HG02610 (cell line): ENCODE measurements around the gene GPS1.

ENCODE experiments used
- ATAC-seq: cut with Tn5 transposase; IDR thresholded peaks from one replicate; pipeline ENCODE4 v1.9.1; 2021; ENCODE audit warnings: mild to moderate bottlenecking, moderate library complexity; ENCODE audit not compliant: unreplicated experiment

The GPS1 gene

GRCh38 chr17:82076018-82076784, 24.5 kb downstream of the GPS1 start:
- no peak for ATAC-seq

- ATAC-seq, result no peak
Observed at GRCh38 chr17:82076785-82077591, 25.3 kb downstream of the GPS1 start.

- ATAC-seq, result no peak
Observed at GRCh38 chr17:82077617-82078358, 26.1 kb downstream of the GPS1 start.

GRCh38 chr17:82078433-82078832, 26.7 kb downstream of the GPS1 start:
- ATAC-seq, result no peak

DNA sequence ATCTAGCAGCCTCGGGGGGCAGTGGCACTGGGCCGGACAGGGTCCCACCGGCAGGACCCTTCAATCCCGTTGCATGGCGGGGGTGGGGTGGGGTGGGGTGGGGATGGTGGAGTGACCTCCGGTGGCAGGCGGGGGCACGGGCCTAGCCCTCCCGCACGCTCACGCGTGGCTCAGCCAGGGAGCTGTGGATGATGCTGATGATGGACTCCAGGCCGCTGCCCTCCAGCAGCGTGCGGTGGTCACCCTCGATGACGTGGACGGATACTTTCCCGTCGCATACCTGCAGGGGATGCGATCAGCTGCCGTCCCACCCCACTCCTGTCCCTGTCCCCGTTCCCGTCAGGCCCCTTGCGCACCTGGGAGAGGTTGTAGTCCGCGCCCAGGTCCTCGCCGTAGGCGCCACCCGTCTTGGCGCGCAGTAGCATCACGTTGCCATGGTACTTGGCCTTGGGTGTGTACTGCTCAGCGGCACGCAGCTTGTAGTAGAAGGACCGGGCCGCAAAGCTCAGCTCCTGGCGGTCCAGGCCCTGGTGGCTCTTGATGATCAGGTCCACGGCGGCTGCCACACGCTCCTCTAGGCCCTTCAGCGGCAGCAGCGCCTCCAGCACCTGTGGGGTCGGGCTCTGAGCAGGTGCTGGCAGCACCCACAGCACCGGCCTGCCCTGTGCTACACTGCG, 27.4 kb downstream of the GPS1 start:
- no peak for ATAC-seq

DNA sequence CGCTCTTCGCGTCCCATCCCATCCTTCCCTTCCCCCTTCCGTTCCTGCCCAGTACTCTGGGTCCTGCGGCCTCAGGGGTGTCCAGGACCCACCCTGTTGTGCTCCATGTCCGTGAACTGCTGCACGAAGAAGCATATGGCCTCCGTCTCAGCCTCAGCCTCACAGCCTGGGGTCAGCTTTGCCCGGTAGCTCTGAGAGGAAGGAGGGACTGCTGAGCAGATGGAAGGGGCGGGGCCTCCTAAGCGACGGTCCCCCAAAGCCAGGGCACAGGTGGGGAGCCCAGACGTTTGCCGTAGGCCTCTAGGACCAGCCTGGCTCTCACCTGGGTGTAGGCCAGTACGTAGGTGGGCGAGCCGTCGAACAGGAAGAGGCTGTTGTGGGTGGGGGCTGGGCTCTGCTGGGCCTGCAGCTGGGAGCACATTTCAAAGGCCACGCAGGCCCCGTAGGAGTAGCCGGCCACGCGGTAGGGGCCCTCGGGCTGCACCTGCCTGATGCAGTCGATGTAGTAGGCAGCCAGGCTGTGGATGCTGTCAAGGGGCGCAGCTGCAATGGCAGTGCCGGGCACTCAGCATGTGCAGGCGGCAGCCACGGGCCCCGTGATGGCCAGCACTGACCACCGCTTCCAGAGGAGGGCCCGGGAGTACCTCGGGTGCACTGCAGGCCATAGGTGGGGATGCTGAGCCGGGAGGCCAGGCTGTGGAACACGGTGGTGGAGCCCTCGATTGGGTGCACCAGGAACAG, 28.5 kb downstream of the GPS1 start:
- no peak for ATAC-seq

GRCh38 chr17:82080789-82081464, 29.2 kb downstream of the GPS1 start:
- ATAC-seq, result no peak

DNA sequence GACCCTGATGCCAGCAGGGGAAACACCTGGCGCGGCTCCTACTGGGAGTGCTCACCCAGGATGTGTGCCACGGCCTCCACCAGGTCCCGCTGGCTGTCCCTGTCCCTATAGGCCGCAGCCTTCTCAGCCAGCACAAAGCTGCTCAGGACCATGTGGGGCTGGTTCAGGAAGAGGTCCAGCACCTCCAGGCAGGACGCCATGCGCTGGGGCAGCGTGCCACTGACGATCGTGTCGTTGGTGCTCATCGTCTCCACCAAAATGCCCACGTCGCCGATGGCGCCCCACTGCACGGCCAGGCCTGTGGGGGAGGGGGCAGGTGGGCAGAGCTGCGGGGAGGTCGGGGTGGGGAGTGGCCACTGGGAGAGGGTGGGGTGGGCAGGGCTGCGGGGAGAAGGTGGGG, 29.8 kb downstream of the GPS1 start:
- no peak for ATAC-seq

- ATAC-seq, result no peak
Observed at GRCh38 chr17:82081966-82082365, 30.3 kb downstream of the GPS1 start.

- no peak for ATAC-seq
Observed at GRCh38 chr17:82082456-82082855, 30.8 kb downstream of the GPS1 start.

DNA sequence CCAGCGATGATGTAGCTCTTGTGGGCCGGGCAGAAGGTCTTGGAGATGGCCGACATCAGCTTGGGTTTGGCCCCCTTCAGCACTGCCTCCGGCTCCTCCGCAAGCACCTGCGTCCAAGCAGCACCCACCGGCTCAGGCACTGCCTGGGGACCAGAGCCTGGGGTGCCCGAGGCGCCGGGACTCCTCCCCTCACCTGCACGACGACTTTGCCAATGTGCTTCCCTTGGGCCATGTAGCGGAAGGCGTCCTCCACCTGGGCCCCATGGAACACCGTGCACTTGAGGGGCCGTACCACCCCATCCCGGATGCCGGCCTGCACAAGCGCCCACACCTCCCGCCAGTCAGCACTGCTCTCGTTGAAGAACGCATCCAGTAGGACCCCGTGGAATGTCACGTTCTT, 31.3 kb downstream of the GPS1 start:
- ATAC-seq, result no peak

DNA sequence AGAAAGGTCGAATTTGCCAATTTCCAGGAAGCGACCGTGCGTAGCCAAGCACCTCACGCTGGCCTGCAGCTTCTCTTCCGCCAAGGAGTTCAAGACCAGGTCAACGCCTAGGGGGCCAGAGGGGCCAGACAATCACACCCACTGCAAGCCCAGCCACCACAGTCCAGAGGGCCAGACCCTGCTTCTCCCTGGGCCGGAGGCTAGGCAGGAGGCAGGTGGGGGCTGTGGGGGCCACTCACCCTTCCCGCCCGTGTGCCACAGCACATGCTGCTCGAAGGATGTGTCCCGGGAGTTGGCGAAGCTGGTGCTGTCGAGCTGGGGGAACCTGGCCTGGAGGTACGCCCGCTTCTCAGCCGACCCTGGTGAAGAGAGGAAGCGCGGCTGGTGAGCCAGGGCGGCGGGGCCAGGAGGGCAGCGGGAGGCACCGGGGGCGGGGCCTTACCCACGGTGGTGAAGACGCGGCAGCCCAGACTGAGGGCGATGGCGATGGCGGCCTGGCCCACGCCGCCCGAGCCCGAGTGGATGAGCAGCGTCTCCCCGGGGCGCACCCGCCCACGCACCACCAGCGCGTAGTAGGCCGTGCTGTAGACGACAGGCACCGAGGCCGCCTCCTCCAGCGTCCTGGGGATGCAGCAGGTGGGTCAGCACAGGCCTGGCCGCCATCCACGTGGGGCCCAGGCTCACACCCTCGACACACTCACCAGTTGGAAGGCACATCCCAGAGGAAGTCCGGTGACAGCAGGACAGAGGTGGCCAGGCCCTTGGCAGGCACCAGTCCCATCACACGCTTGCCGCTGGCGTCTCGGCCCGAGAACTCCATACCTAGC, 32.0 kb downstream of the GPS1 start:
- ATAC-seq, result no peak

GRCh38 chr17:82084373-82085030, 32.8 kb downstream of the GPS1 start:
- ATAC-seq, result no peak

DNA sequence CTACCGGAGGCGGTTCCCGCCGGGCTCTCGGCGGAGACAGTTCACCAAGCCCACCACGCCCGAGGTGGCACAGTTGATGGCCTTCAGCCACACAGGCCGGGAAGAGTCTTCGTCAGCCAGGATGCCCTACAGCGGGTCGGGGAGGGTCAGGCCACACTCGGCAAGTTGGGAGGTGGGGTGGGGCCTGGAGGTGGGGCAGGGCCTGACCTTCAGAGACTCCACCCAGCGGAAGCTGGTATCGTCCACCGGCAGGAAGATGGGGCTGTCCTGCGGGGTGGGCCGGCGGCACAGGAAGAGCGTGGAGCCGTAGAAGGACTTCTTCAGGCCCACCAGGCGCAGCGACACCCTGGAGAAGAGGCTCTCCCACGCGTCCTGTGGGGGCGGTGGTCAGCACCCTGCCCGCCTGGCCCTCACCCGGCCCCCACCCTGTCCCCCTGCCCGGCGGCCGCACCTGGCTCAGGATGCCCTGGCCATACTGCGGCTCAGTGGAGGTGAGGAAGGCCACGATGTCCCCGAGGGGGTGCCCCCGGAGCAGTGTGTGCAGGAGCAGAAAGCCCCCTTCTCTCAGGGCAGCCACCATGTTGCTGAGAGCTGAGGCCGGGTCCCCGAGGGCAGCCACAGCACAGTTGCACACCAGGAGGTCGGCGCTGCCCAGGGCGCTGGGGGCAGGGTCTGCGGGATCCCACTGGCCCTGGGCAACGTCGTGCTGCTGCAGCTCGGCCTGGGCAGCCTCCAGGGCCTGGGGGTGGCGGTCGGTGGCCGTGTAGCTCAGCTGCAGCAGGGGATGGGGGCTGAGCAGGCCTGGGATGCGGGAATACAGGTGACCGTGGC, 33.5 kb downstream of the GPS1 start:
- ATAC-seq, result no peak

- ATAC-seq, result no peak
Observed at GRCh38 chr17:82085931-82086764, 34.5 kb downstream of the GPS1 start.
